Activated CD8-positive, alpha-beta T cell treated with anti-CD3 and anti-CD28 coated beads for 36 hours (primary cell): ENCODE results near the gene BARX1. TPM values are rescaled to one million over a fixed set of nuclear protein-coding genes. Genes with fewer than 3 reads are reported as not detected.

Source experiments
- ATAC-seq: fragments of 200-7000 bp; cut with Tn5 transposase; one replicate; pipeline ENCODE4 v1.10.0; 2021; ENCODE audit warnings: mild to moderate bottlenecking, moderate library complexity
- CTCF ChIA-PET: fragments of 350-600 bp; sonication (Branson Sonifier 250); formaldehyde crosslinking; loops from one replicate; lab custom pipeline; 2021; ENCODE audit warnings: antibody characterized with exemption; lab: Charles Lee
- POLR2A ChIA-PET: fragments of 350-600 bp; sonication (Branson Sonifier 250); formaldehyde crosslinking; loops from one replicate; lab custom pipeline; 2021; ENCODE audit warnings: antibody characterized with exemption; lab: Charles Lee
- DNase-seq: peaks from one replicate; pipeline ENCODE4 v3.0.0-alpha.2; 2020
- H3K27ac Mint-ChIP-seq: one replicate; pipeline ENCODE4 v1.8.0; 2021; ENCODE audit warnings: mild to moderate bottlenecking, mixed read lengths
- H3K27me3 Mint-ChIP-seq: one replicate; pipeline ENCODE4 v1.8.0; 2021; ENCODE audit warnings: mixed read lengths
- H3K36me3 Mint-ChIP-seq: one replicate; pipeline ENCODE4 v1.8.0; 2021; ENCODE audit warnings: low read depth, mixed read lengths
- H3K4me1 Mint-ChIP-seq: one replicate; pipeline ENCODE4 v1.8.0; 2021; ENCODE audit warnings: low read depth, mixed read lengths
- H3K4me3 Mint-ChIP-seq: one replicate; pipeline ENCODE4 v1.8.0; 2021; ENCODE audit warnings: mild to moderate bottlenecking, moderate library complexity, mixed read lengths
- H3K9me3 Mint-ChIP-seq: one replicate; pipeline ENCODE4 v1.8.0; 2021; ENCODE audit warnings: mixed read lengths
- intact Hi-C: fragments of 100-400 bp; cut with micrococcal nuclease; formaldehyde crosslinking; loops from one replicate; pipeline ENCODE4 v1.10.0; 2022
- total RNA-seq, 2 experiments: library from RNA; stranded (reverse); gene quantifications; one replicate each; pipeline ENCODE4 v1.2.3, GENCODE V29; 2021
- TF ChIP-seq, protein P1 (sequence below): fragments of 200-600 bp; IDR thresholded peaks from one replicate; pipeline ENCODE4 v1.8.0; 2022; ENCODE audit warnings: antibody characterized with exemption, mild to moderate bottlenecking

Gene BARX1
- total RNA-seq, 2 experiments from 2014 or later, result 6.6 to 7.6 TPM

GRCh38 chr9:93949694-93950449 lies 5.3 kb downstream of the BARX1 start:
- ATAC-seq (no peak), DNase-seq (no peak)
- Mint-ChIP-seq H3K4me3 (no peak overlapping the region), H3K27me3 (peaks cover 82% of the 10 kb centered on the region), H3K4me1 (peaks cover 44% of the 10 kb centered on the region), H3K36me3 (no peaks in the 10 kb centered on the region), H3K9me3 (no peaks in the 10 kb centered on the region), H3K27ac (no peak overlapping the region)
- intact Hi-C loops, result no loop called here
- TF ChIP-seq, protein P1, sequence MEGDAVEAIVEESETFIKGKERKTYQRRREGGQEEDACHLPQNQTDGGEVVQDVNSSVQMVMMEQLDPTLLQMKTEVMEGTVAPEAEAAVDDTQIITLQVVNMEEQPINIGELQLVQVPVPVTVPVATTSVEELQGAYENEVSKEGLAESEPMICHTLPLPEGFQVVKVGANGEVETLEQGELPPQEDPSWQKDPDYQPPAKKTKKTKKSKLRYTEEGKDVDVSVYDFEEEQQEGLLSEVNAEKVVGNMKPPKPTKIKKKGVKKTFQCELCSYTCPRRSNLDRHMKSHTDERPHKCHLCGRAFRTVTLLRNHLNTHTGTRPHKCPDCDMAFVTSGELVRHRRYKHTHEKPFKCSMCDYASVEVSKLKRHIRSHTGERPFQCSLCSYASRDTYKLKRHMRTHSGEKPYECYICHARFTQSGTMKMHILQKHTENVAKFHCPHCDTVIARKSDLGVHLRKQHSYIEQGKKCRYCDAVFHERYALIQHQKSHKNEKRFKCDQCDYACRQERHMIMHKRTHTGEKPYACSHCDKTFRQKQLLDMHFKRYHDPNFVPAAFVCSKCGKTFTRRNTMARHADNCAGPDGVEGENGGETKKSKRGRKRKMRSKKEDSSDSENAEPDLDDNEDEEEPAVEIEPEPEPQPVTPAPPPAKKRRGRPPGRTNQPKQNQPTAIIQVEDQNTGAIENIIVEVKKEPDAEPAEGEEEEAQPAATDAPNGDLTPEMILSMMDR, result no peak
- ChIA-PET POLR2A (interaction anchor here (1.3 kb wide), 1 partner anchor 12 kb away, joined by 4 read pairs; no protein-coding TSS in a partner anchor), CTCF (interaction anchor here (1.2 to 5.3 kb wide), 3 partner anchors 13 to 267 kb away, joined by 3 to 31 read pairs (median 4); no protein-coding TSS in a partner anchor)

DNA sequence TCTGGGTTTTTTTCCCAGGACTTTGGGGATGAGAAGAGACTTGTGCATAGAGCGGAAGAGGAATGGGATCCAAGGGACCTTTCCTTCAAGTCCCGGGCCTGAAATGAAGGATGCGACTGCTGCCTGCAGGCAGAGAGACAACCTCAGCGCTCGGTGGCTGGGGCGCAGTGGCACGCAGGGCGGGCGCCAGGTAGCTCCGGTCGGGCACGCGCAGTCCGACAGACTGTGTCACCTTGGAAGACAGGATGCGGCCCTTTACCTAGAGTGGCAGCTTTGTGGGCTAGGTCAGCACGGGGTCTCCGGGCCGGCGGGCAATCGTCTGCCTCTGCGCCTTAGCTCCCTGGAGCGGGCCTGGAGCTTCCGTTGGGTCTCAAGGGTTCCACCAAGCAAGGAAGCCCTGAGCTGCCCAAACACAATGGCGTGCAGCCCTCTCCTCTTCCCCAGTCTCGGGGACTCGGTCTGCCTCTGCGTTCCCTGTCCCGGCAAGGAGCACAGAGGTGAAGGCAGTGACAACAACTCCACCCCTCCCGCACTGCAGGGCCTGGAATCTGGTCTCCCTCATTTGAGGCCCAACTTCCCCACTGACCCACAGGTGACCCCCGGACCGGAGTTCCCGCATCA lies 6.0 kb downstream of the BARX1 start:
- no peak overlapping the region for H3K4me3 Mint-ChIP-seq
- intact Hi-C loops, result no loop called here

GRCh38 chr9:93948441-93949072 lies 6.6 kb downstream of the BARX1 start:
- Mint-ChIP-seq H3K9me3 (no peaks in the 10 kb centered on the region), H3K27ac (no peak overlapping the region), H3K4me3 (no peak overlapping the region), H3K27me3 (peaks cover 85% of the 10 kb centered on the region), H3K36me3 (no peaks in the 10 kb centered on the region), H3K4me1 (peaks cover 40% of the 10 kb centered on the region)
- CTCF ChIA-PET, result interaction anchor here (1.1 to 1.3 kb wide), 3 partner anchors 88 to 266 kb away, joined by 3 read pairs; no protein-coding TSS in a partner anchor
- POLR2A ChIA-PET, result interaction anchor here (0.6 kb wide), 1 partner anchor 280 kb away, joined by 3 read pairs; no protein-coding TSS in a partner anchor
- no peak for ATAC-seq
- TF ChIP-seq, protein P1, result no peak
- intact Hi-C loops, result no loop called here
- DNase-seq, result no peak

More for the DNA sequence above, 6.0 kb downstream of the BARX1 start:
- DNase-seq (peak; percentile 28), ATAC-seq (no peak)
- Mint-ChIP-seq H3K4me1 (peaks cover 44% of the 10 kb centered on the region), H3K36me3 (no peaks in the 10 kb centered on the region), H3K27me3 (peaks cover 84% of the 10 kb centered on the region), H3K27ac (no peak overlapping the region), H3K9me3 (no peaks in the 10 kb centered on the region)
- TF ChIP-seq, protein P1, result no peak
- CTCF ChIA-PET, result interaction anchor here (1.2 to 1.3 kb wide), 3 partner anchors 89 to 267 kb away, joined by 3 to 4 read pairs (median 3); no protein-coding TSS in a partner anchor
- POLR2A ChIA-PET, result no interaction called here

DNA sequence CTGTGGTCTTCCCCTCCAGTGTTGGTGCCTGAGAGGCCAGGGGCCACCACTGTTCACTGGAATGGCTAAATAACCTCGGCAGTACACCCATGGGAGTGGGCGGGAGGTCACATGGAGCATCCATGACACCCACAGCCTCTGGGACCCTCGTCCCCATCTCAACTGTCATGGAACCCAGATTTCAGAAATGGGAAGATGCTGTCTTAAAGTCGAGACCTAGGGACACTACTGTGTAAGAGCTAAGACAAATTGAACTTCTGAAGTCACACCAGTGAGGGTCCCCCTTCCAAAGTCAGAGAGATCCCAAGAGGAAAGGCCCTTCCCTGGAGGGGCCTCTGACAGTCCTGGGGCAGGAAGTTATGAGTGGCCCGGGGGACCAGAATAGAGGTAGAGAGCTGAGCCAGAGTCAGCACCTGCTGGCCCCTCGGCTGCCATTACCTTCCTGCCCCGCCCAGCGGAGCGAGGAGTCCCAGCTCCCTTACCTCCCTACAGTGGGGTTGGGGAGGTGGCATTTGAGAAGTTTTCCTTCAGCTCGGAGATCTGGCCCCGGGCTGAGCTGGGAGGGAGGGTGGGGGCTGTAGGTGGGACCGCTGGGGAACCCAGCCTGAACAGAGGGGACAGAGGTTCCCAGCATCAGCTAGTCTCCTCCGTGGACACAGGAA lies 7.6 kb downstream of the BARX1 start:
- TF ChIP-seq, protein P1, result no peak
- intact Hi-C loops, result no loop called here
- H3K4me3 Mint-ChIP-seq, result no peak overlapping the region
- peaks cover 86% of the 10 kb centered on the region for H3K27me3 Mint-ChIP-seq
- ChIA-PET POLR2A (interaction anchor here (0.6 kb wide), 1 partner anchor 300 kb away, joined by 3 read pairs; no protein-coding TSS in a partner anchor), CTCF (interaction anchor here (1.1 to 1.3 kb wide), 3 partner anchors 18 to 265 kb away, joined by 3 read pairs; no protein-coding TSS in a partner anchor)
- H3K27ac Mint-ChIP-seq, result no peak overlapping the region
- no peaks in the 10 kb centered on the region for H3K36me3 Mint-ChIP-seq
- DNase-seq (no peak), ATAC-seq (no peak)
- peaks cover 33% of the 10 kb centered on the region for H3K4me1 Mint-ChIP-seq
- H3K9me3 Mint-ChIP-seq, result no peaks in the 10 kb centered on the region
